Trophoblast cell (in vitro differentiated cells and primary cell): ENCODE data around the gene UBXN6.
A peak's percentile ranks its signal among the peaks of the same experiment; 100 is the strongest.

ENCODE experiments used
- DNase-seq, 2 donors: peaks; one replicate each; pipeline ENCODE4 v3.0.0-alpha.2; 2016
- H2AFZ ChIP-seq: 2 replicates; pipeline ENCODE4 v1.6.1; 2013; ENCODE audit warnings: low read length, moderate library complexity, mild to moderate bottlenecking; ENCODE audit not compliant: insufficient read depth, poor library complexity
- H2AK5ac ChIP-seq: 2 replicates; pipeline ENCODE4 v1.6.1; 2013; ENCODE audit warnings: mild to moderate bottlenecking, low read length
- H2BK120ac ChIP-seq: 2 replicates; pipeline ENCODE4 v1.6.1; 2013; ENCODE audit warnings: low read length, mild to moderate bottlenecking, moderate library complexity; ENCODE audit not compliant: insufficient read depth, poor library complexity
- H2BK12ac ChIP-seq: 2 replicates; pipeline ENCODE4 v1.6.1; 2013; ENCODE audit warnings: mild to moderate bottlenecking, low read length, moderate library complexity
- H2BK5ac ChIP-seq: 2 replicates; pipeline ENCODE4 v1.6.1; 2013; ENCODE audit warnings: low read length, low read depth, moderate library complexity, mild to moderate bottlenecking; ENCODE audit not compliant: poor library complexity
- H3K14ac ChIP-seq: 2 replicates; pipeline ENCODE4 v1.6.1; 2013; ENCODE audit warnings: mild to moderate bottlenecking, low read length
- H3K18ac ChIP-seq: 2 replicates; pipeline ENCODE4 v1.6.1; 2013; ENCODE audit warnings: mild to moderate bottlenecking, low read length
- H3K23ac ChIP-seq: 2 replicates; pipeline ENCODE4 v1.6.1; 2013; ENCODE audit warnings: low read length
- H3K27ac ChIP-seq: 2 replicates; pipeline ENCODE4 v1.5.1; 2013; ENCODE audit warnings: low read depth, mild to moderate bottlenecking, inconsistent platforms, low read length, moderate library complexity
- H3K27me3 ChIP-seq: 2 replicates; pipeline ENCODE4 v1.6.1; 2013; ENCODE audit warnings: inconsistent platforms, mild to moderate bottlenecking, low read length, moderate library complexity; ENCODE audit not compliant: insufficient read depth
- H3K36me3 ChIP-seq, 2 experiments: 1 replicate in 1 of 2; 2 replicates in 1 of 2; pipeline ENCODE4 v1.6.1; 2013; ENCODE audit warnings: low read length in 2 of 2, mild to moderate bottlenecking in 2 of 2, moderate library complexity in 1 of 2; ENCODE audit not compliant: insufficient read depth in 2 of 2, control insufficient read depth in 1 of 2
- H3K4ac ChIP-seq: 2 replicates; pipeline ENCODE4 v1.6.1; 2013; ENCODE audit warnings: low read depth, mild to moderate bottlenecking, low read length, moderate library complexity
- H3K4me1 ChIP-seq, 2 experiments: 1 replicate in 1 of 2; 2 replicates in 1 of 2; pipeline ENCODE4 v1.6.1; 2013; ENCODE audit warnings: low read length in 2 of 2, mild to moderate bottlenecking in 2 of 2, moderate library complexity in 1 of 2; ENCODE audit not compliant: insufficient read depth in 2 of 2, control insufficient read depth in 1 of 2
- H3K4me2 ChIP-seq: 2 replicates; pipeline ENCODE4 v1.6.1; 2013; ENCODE audit warnings: inconsistent platforms, mild to moderate bottlenecking, low read length, moderate library complexity
- H3K4me3 ChIP-seq: 2 replicates; pipeline ENCODE4 v1.5.1; 2013; ENCODE audit warnings: mild to moderate bottlenecking, low read depth, low read length, inconsistent platforms
- H3K79me1 ChIP-seq: one replicate; pipeline ENCODE4 v1.6.1; 2013; ENCODE audit warnings: low read length
- H3K79me2 ChIP-seq: 2 replicates; pipeline ENCODE4 v1.6.1; 2013; ENCODE audit warnings: low read length, mild to moderate bottlenecking; ENCODE audit not compliant: control insufficient read depth, insufficient read depth, poor library complexity
- H3K9ac ChIP-seq: 2 replicates; pipeline ENCODE4 v1.6.1; 2013; ENCODE audit warnings: mild to moderate bottlenecking, low read length
- H3K9me3 ChIP-seq: 2 replicates; pipeline ENCODE4 v1.6.1; 2013; ENCODE audit warnings: low read depth, mild to moderate bottlenecking, control low read depth, inconsistent platforms, low read length; ENCODE audit not compliant: insufficient read depth
- H4K12ac ChIP-seq: 2 replicates; pipeline ENCODE4 v1.6.1; 2013; ENCODE audit warnings: low read depth, mild to moderate bottlenecking, low read length, moderate library complexity
- H4K8ac ChIP-seq: 2 replicates; pipeline ENCODE4 v1.6.1; 2013; ENCODE audit warnings: low read depth, mild to moderate bottlenecking, low read length, moderate library complexity
- H4K91ac ChIP-seq: one replicate; pipeline ENCODE4 v1.6.1; 2013; ENCODE audit warnings: low read depth, mild to moderate bottlenecking, low read length, moderate library complexity
- WGBS: extraction: QIAGEN DNeasy Blood & Tissue Kit; methylation state at CpG from one replicate; pipeline ENCODE4 v1.1.7; 2013; ENCODE audit warnings: missing lambda C conversion rate; ENCODE audit not compliant: insufficient read length, insufficient coverage; ENCODE audit errors: extremely low coverage; 5-methylcytosine and 5-hydroxymethylcytosine counted together

The UBXN6 gene

GRCh38 chr19:4456476-4456842, 1.1 kb downstream of the UBXN6 start:
- Histone ChIP-seq H2AFZ (no peak overlapping the region), H3K9ac (no peak overlapping the region), H3K4me2 (peak overlapping the region; percentile 84), H3K4ac (no peak overlapping the region), H3K36me3 (peaks cover 17 to 19% of the 10 kb centered on the region in 2 experiments), H3K23ac (no peak overlapping the region), H3K79me2 (peaks cover 7% of the 10 kb centered on the region), H4K8ac (peak overlapping the region; percentile 79), H3K4me3 (peak overlapping the region; percentile 73), H3K4me1 (peaks cover 3 to 8% of the 10 kb centered on the region in 2 experiments), H3K18ac (peak overlapping the region; percentile 82), H3K14ac (peak overlapping the region; percentile 40), H4K91ac (no peak overlapping the region), H3K27ac (no peak overlapping the region), H3K27me3 (no peaks in the 10 kb centered on the region), H4K12ac (peak overlapping the region; percentile 67), H2BK5ac (no peak overlapping the region), H3K79me1 (peaks cover 5% of the 10 kb centered on the region), H3K9me3 (no peaks in the 10 kb centered on the region), H2BK12ac (no peak overlapping the region), H2AK5ac (peak overlapping the region; percentile 11), H2BK120ac (no peak overlapping the region)
- WGBS: no CpG with 5 or more reads among the region's 9 CpGs
- peak; percentile 32 to 45 for DNase-seq

GRCh38 chr19:4455719-4456475, 1.7 kb downstream of the UBXN6 start:
- no peak for DNase-seq
- WGBS: no CpG with 5 or more reads among the region's 15 CpGs

GRCh38 chr19:4454747-4455718, 2.6 kb downstream of the UBXN6 start:
- H3K4me3 ChIP-seq: no peak overlapping the region
- no peak for DNase-seq
- H2BK12ac ChIP-seq: no peak overlapping the region
- H4K91ac ChIP-seq: no peak overlapping the region
- H3K79me2 ChIP-seq: peaks cover 7% of the 10 kb centered on the region
- H3K14ac ChIP-seq: no peak overlapping the region
- no peak overlapping the region for H3K23ac ChIP-seq
- peaks cover 19 to 22% of the 10 kb centered on the region in 2 experiments for H3K36me3 ChIP-seq
- no CpG with 5 or more reads among the region's 29 CpGs for WGBS
- no peak overlapping the region for H2AK5ac ChIP-seq
- H3K4ac ChIP-seq: no peak overlapping the region
- no peaks in the 10 kb centered on the region for H3K27me3 ChIP-seq
- no peak overlapping the region for H2AFZ ChIP-seq
- no peak overlapping the region for H3K4me2 ChIP-seq
- H4K8ac ChIP-seq: no peak overlapping the region
- H2BK5ac ChIP-seq: no peak overlapping the region
- no peak overlapping the region for H3K9ac ChIP-seq
- no peak overlapping the region for H3K27ac ChIP-seq
- H3K9me3 ChIP-seq: no peaks in the 10 kb centered on the region
- no peak overlapping the region for H3K18ac ChIP-seq
- peaks cover 3 to 8% of the 10 kb centered on the region in 2 experiments for H3K4me1 ChIP-seq
- H2BK120ac ChIP-seq: no peak overlapping the region
- no peak overlapping the region for H4K12ac ChIP-seq
- H3K79me1 ChIP-seq: peaks cover 5% of the 10 kb centered on the region

More at GRCh38 chr19:4455719-4456475, 1.7 kb downstream of the UBXN6 start:
- Histone ChIP-seq H3K36me3 (peaks cover 19 to 22% of the 10 kb centered on the region in 2 experiments), H3K9ac (no peak overlapping the region), H3K9me3 (no peaks in the 10 kb centered on the region), H2BK12ac (no peak overlapping the region), H4K91ac (no peak overlapping the region), H3K14ac (no peak overlapping the region), H3K4me2 (peak overlapping the region; percentile 84), H3K23ac (no peak overlapping the region), H4K8ac (no peak overlapping the region), H4K12ac (no peak overlapping the region), H3K4ac (no peak overlapping the region), H2AFZ (no peak overlapping the region), H3K79me1 (peaks cover 5% of the 10 kb centered on the region), H3K27ac (no peak overlapping the region), H2BK5ac (no peak overlapping the region), H3K27me3 (no peaks in the 10 kb centered on the region), H3K4me3 (no peak overlapping the region), H3K79me2 (peaks cover 7% of the 10 kb centered on the region), H2AK5ac (no peak overlapping the region), H3K18ac (no peak overlapping the region), H3K4me1 (peaks cover 3 to 8% of the 10 kb centered on the region in 2 experiments), H2BK120ac (no peak overlapping the region)

GRCh38 chr19:4453232-4454179, 4.1 kb downstream of the UBXN6 start:
- Histone ChIP-seq H3K4ac (no peak overlapping the region), H2BK5ac (no peak overlapping the region), H3K79me1 (peaks cover 5% of the 10 kb centered on the region), H3K23ac (no peak overlapping the region), H3K4me3 (no peak overlapping the region), H3K27me3 (no peaks in the 10 kb centered on the region), H3K9ac (no peak overlapping the region), H3K79me2 (peaks cover 7% of the 10 kb centered on the region), H3K36me3 (peaks cover 30 to 31% of the 10 kb centered on the region in 2 experiments), H4K91ac (no peak overlapping the region), H3K27ac (no peak overlapping the region), H3K4me2 (no peak overlapping the region), H2BK120ac (no peak overlapping the region), H4K12ac (no peak overlapping the region), H2AK5ac (no peak overlapping the region), H3K18ac (no peak overlapping the region), H3K14ac (no peak overlapping the region), H4K8ac (no peak overlapping the region), H2BK12ac (no peak overlapping the region), H3K9me3 (no peaks in the 10 kb centered on the region), H3K4me1 (peaks cover 3 to 8% of the 10 kb centered on the region in 2 experiments), H2AFZ (no peak overlapping the region)
- DNase-seq: no peak
- no CpG with 5 or more reads among the region's 34 CpGs for WGBS
